HL-60 (cell line): ENCODE results near the gene JMJD1C.

Experiments
- GABPA ChIP-seq: IDR thresholded peaks from 2 replicates; pipeline ENCODE4 v1.6.1; 2012; ENCODE audit warnings: low read depth
- POLR2AphosphoS5 ChIP-seq: IDR thresholded peaks from 2 replicates; pipeline ENCODE4 v1.6.1; 2012; ENCODE audit warnings: low read depth
- TF ChIP-seq, protein P1 (sequence below): IDR thresholded peaks from one replicate; pipeline ENCODE4 v1.5.1; 2011; ENCODE audit warnings: low read length, control low read depth, inconsistent platforms; ENCODE audit not compliant: insufficient read depth

- TF ChIP-seq POLR2AphosphoS5: no peak
- TF ChIP-seq, protein P1, sequence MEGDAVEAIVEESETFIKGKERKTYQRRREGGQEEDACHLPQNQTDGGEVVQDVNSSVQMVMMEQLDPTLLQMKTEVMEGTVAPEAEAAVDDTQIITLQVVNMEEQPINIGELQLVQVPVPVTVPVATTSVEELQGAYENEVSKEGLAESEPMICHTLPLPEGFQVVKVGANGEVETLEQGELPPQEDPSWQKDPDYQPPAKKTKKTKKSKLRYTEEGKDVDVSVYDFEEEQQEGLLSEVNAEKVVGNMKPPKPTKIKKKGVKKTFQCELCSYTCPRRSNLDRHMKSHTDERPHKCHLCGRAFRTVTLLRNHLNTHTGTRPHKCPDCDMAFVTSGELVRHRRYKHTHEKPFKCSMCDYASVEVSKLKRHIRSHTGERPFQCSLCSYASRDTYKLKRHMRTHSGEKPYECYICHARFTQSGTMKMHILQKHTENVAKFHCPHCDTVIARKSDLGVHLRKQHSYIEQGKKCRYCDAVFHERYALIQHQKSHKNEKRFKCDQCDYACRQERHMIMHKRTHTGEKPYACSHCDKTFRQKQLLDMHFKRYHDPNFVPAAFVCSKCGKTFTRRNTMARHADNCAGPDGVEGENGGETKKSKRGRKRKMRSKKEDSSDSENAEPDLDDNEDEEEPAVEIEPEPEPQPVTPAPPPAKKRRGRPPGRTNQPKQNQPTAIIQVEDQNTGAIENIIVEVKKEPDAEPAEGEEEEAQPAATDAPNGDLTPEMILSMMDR: no peak
- TF ChIP-seq GABPA: no peak
Measured at GRCh38 chr10:63246356-63246755, 219.4 kb downstream of the JMJD1C start.
